PC-9 (cell line): ENCODE measurements around the gene TTC22. TPM values are rescaled to one million over a fixed set of nuclear protein-coding genes. Genes with fewer than 3 reads are reported as not detected.

Experiments used
- BruUV-seq: library from RNA; stranded (reverse); fragments of 400-500 nt; replicated peaks from 2 replicates; lab custom pipeline; 2021; lab: Mats Ljungman, UMichigan
- CTCF ChIA-PET: fragments of 300-600 bp; sonication (Branson Sonifier 250); formaldehyde crosslinking; loops from one replicate; lab custom pipeline; 2022; ENCODE audit warnings: antibody characterized with exemption; lab: Charles Lee
- POLR2A ChIA-PET: fragments of 300-600 bp; sonication (Branson Sonifier 250); formaldehyde crosslinking; loops from one replicate; lab custom pipeline; 2022; ENCODE audit warnings: antibody characterized with exemption; ENCODE audit not compliant: unreplicated experiment; lab: Charles Lee
- DNase-seq, 2 experiments: peaks; one replicate each; pipeline versions ENCODE4 v3.0.0 to v3.0.0-alpha.2; 2015 to 2022; ENCODE audit warnings: mixed read lengths in 1 of 2
- H2AFZ ChIP-seq: fragments of 200-600 bp; sonication (generic); 2 replicates; pipeline ENCODE4 v1.8.1; 2017; ENCODE audit warnings: antibody characterized with exemption
- H3F3A ChIP-seq: fragments of 200-600 bp; sonication (generic); 2 replicates; pipeline ENCODE4 v1.8.1; 2017; ENCODE audit warnings: antibody characterized with exemption, mild to moderate bottlenecking, low read depth; ENCODE audit not compliant: insufficient read depth
- H3K27ac ChIP-seq: fragments of 200-600 bp; sonication (generic); 2 replicates; pipeline ENCODE4 v1.6.1; 2016; ENCODE audit warnings: mixed run types
- H3K27me3 ChIP-seq: fragments of 200-600 bp; sonication (generic); 2 replicates; pipeline ENCODE4 v1.6.1; 2016; ENCODE audit warnings: low read depth, mixed run types; ENCODE audit not compliant: insufficient read depth
- H3K36me3 ChIP-seq: fragments of 200-600 bp; sonication (generic); 2 replicates; pipeline ENCODE4 v1.6.1; 2016; ENCODE audit warnings: low read depth, mixed run types
- H3K4me1 ChIP-seq: fragments of 200-600 bp; sonication (generic); replicated peaks from 2 replicates; pipeline ENCODE4 v1.6.1; 2016; ENCODE audit warnings: mixed run types; ENCODE audit not compliant: insufficient read depth
- H3K4me2 ChIP-seq: fragments of 200-600 bp; sonication (generic); 2 replicates; pipeline ENCODE4 v1.6.1; 2017; ENCODE audit warnings: mixed run types
- H3K4me3 ChIP-seq: fragments of 200-600 bp; sonication (generic); 2 replicates; pipeline ENCODE4 v1.6.1; 2016; ENCODE audit warnings: mixed run types
- H3K79me2 ChIP-seq: fragments of 200-600 bp; sonication (generic); 2 replicates; pipeline ENCODE4 v1.6.1; 2017; ENCODE audit warnings: low read depth, mixed run types
- H3K9me2 ChIP-seq: fragments of 200-600 bp; sonication (generic); 2 replicates; pipeline ENCODE4 v1.8.1; 2017; ENCODE audit warnings: mild to moderate bottlenecking; ENCODE audit not compliant: insufficient read depth
- H3K9me3 ChIP-seq: fragments of 200-600 bp; sonication (generic); 2 replicates; pipeline ENCODE4 v1.8.1; 2016; ENCODE audit warnings: low read depth; ENCODE audit not compliant: insufficient read depth
- H4K20me1 ChIP-seq: fragments of 200-600 bp; sonication (generic); 2 replicates; pipeline ENCODE4 v1.8.1; 2017; ENCODE audit not compliant: insufficient read depth
- CTCF ChIP-seq: fragments of 200-600 bp; sonication (generic); conservative IDR thresholded peaks from 2 replicates; pipeline ENCODE4 v1.6.1; 2017; ENCODE audit warnings: mixed run types, antibody characterized with exemption, mild to moderate bottlenecking, moderate library complexity
- EZH2 ChIP-seq: fragments of 200-600 bp; sonication (generic); IDR thresholded peaks from 2 replicates; pipeline ENCODE4 v1.8.0; 2017; ENCODE audit warnings: antibody characterized with exemption, low read depth
- intact Hi-C: fragments of 100-400 bp; cut with micrococcal nuclease; formaldehyde crosslinking; loops from one replicate; pipeline ENCODE4 v1.10.0; 2022; ENCODE audit not compliant: unreplicated experiment
- total RNA-seq: library from RNA; stranded (reverse); gene quantifications from 2 replicates; pipeline ENCODE4 v1.2.3, GENCODE V29; 2021

TTC22 gene
- total RNA-seq, 1 experiment from 2014 or later, result 26.3 TPM

- Histone ChIP-seq H3K4me3 (no peak overlapping the region), H4K20me1 (no peaks in the 10 kb centered on the region), H3K9me3 (no peaks in the 10 kb centered on the region), H3K79me2 (no peaks in the 10 kb centered on the region), H2AFZ (no peak overlapping the region), H3K27me3 (no peaks in the 10 kb centered on the region), H3F3A (0 out of 2 replicates have a peak, but pooled peaks cover 3% of the 10 kb centered on the region), H3K4me2 (no peak overlapping the region), H3K4me1 (peaks cover 14% of the 10 kb centered on the region), H3K36me3 (no peaks in the 10 kb centered on the region), H3K27ac (no peak overlapping the region), H3K9me2 (no peaks in the 10 kb centered on the region)
- ChIA-PET POLR2A (no interaction called here), CTCF (interaction anchor here (0.7 kb wide), 1 partner anchor 16 kb away, joined by 3 read pairs; no protein-coding TSS in a partner anchor)
- TF ChIP-seq EZH2, result no peak
- no peak for TF ChIP-seq CTCF
- DNase-seq, result no peak
- intact Hi-C loops, result no loop called here
- BruUV-seq, result no TSS peak
Measured at GRCh38 chr1:54816951-54817350, 15.8 kb upstream of the TTC22 start.

DNA sequence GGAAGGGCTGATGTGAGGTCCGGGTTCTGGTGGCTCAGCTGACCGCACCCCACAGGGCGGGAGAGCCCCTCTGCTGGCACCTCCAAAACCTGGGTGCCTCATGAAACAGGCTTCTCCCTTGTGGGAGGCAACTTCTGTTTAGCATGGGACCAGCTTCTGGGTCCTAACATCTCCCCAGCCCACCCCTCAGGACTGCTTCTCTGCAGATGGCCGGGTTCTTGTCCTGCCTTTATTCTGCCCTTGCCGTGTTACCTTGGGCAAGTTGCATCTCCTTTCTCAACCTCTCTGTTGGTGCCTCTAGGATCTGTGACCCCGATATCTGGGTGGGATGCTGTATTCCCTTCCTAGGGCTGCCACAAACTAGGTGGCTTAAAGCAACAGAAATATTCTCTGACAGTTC lies 15.0 kb upstream of the TTC22 start:
- Histone ChIP-seq H3F3A (no peaks in the 10 kb centered on the region), H3K27ac (no peak overlapping the region), H3K4me3 (no peak overlapping the region), H3K9me2 (no peaks in the 10 kb centered on the region), H3K9me3 (no peaks in the 10 kb centered on the region), H3K27me3 (no peaks in the 10 kb centered on the region), H2AFZ (no peak overlapping the region), H3K79me2 (no peaks in the 10 kb centered on the region), H3K36me3 (no peaks in the 10 kb centered on the region), H4K20me1 (no peaks in the 10 kb centered on the region), H3K4me1 (peaks cover 14% of the 10 kb centered on the region), H3K4me2 (no peak overlapping the region)
- DNase-seq, result no peak
- no TSS peak for BruUV-seq
- no peak for TF ChIP-seq EZH2
- TF ChIP-seq CTCF, result no peak
- intact Hi-C loops, result no loop called here
- ChIA-PET CTCF (interaction anchor here (0.7 kb wide), 1 partner anchor 128 kb away, joined by 3 read pairs; no protein-coding TSS in a partner anchor), POLR2A (no interaction called here)

DNA sequence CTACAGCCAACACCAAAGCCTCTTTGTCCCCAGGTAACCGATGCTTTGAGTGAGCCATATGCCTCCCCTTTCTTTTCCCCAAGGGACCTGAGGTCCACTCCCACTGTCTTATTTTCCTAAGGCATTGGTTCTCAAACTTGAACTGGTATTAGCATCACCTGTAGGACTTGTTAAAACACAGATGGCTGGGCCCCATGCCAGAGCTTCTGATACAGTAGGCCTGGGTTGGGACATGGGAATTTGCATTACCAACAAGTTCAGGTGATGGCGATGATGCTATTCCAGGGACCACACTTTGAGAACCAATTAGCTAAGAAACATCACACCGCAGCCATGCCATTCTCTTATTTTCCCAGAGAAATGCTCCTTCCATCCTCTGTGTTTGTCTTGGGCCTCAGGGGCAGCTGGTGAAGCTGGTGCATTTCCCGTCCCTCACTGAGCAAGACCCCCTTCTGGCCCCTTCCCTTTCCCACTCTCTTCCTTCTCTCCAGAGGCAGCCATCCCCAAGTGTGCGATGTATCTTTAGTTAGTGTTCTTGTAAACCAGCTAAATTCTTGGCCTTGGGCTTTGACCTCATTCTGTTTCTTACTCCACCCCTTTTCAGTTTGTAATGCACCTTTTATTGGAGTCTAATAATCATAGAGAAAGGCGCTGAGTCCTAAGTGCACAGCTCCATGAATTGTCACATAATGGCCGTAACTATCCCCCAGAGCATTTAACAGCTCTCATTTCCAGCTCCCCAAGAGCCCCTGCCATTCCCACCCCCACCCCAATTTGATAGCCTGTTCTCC lies 14.2 kb upstream of the TTC22 start:
- Histone ChIP-seq H4K20me1 (no peaks in the 10 kb centered on the region), H3K4me1 (peaks cover 14% of the 10 kb centered on the region), H2AFZ (no peak overlapping the region), H3F3A (no peaks in the 10 kb centered on the region), H3K79me2 (no peaks in the 10 kb centered on the region), H3K9me3 (no peaks in the 10 kb centered on the region), H3K27ac (no peak overlapping the region), H3K4me2 (no peak overlapping the region), H3K4me3 (no peak overlapping the region), H3K36me3 (no peaks in the 10 kb centered on the region), H3K9me2 (no peaks in the 10 kb centered on the region), H3K27me3 (no peaks in the 10 kb centered on the region)
- TF ChIP-seq CTCF (no peak), EZH2 (no peak)
- intact Hi-C loops, result no loop called here
- POLR2A ChIA-PET, result no interaction called here
- CTCF ChIA-PET, result no interaction called here
- DNase-seq, result no peak
- no TSS peak for BruUV-seq
